HepG2 (cell line): ENCODE results near the gene BCAS3. TPM values are rescaled to one million over a fixed set of nuclear protein-coding genes. Genes with fewer than 3 reads are reported as not detected.

Source experiments
- ATAD3A ChIP-seq: sonication (generic); formaldehyde crosslinking; IDR thresholded peaks from 2 replicates; pipeline ENCODE4 v1.4.0; 2020; ENCODE audit warnings: missing genetic modification reagents
- BCL3 ChIP-seq: sonication (generic); formaldehyde crosslinking; IDR thresholded peaks from 2 replicates; pipeline ENCODE4 v1.5.1; 2020; ENCODE audit warnings: mild to moderate bottlenecking, missing genetic modification reagents, moderate library complexity
- GATA4 ChIP-seq: sonication (generic); IDR thresholded peaks from 2 replicates; pipeline ENCODE4 v1.6.1; 2016; ENCODE audit warnings: antibody characterized with exemption, low read depth, borderline replicate concordance
- MED1 ChIP-seq: sonication (generic); formaldehyde crosslinking; IDR thresholded peaks from 2 replicates; pipeline ENCODE4 v1.4.0; 2020; ENCODE audit warnings: missing genetic modification reagents
- MLXIP ChIP-seq: sonication (generic); formaldehyde crosslinking; IDR thresholded peaks from 2 replicates; pipeline ENCODE4 v1.9.0; 2021; ENCODE audit warnings: missing genetic modification reagents, borderline replicate concordance
- NFYC ChIP-seq: IDR thresholded peaks from 2 replicates; pipeline ENCODE4 v1.6.1; 2016; ENCODE audit warnings: missing genetic modification reagents, missing compliant biosample characterization
- NR0B2 ChIP-seq: sonication (generic); formaldehyde crosslinking; IDR thresholded peaks from 2 replicates; pipeline ENCODE4 v1.4.0; 2020; ENCODE audit warnings: mild to moderate bottlenecking, missing genetic modification reagents
- ZNF205 ChIP-seq: IDR thresholded peaks from 2 replicates; pipeline ENCODE4 v1.6.1; 2018; ENCODE audit warnings: missing biosample characterization, missing genetic modification reagents
- ZNF224 ChIP-seq: sonication (generic); formaldehyde crosslinking; IDR thresholded peaks from 2 replicates; pipeline ENCODE4 v1.5.0; 2020; ENCODE audit warnings: mild to moderate bottlenecking, missing genetic modification reagents
- ZNF260 ChIP-seq: sonication (generic); formaldehyde crosslinking; IDR thresholded peaks from 2 replicates; pipeline ENCODE4 v1.4.0; 2020; ENCODE audit warnings: missing genetic modification reagents, low read depth, mild to moderate bottlenecking, borderline replicate concordance
- ZNF33A ChIP-seq: sonication (generic); formaldehyde crosslinking; IDR thresholded peaks from 2 replicates; pipeline ENCODE4 v1.5.1; 2020; ENCODE audit warnings: missing genetic modification reagents, mild to moderate bottlenecking, moderate library complexity, borderline replicate concordance
- ZNF354B ChIP-seq: sonication (generic); formaldehyde crosslinking; IDR thresholded peaks from 2 replicates; pipeline ENCODE4 v1.8.0; 2022; ENCODE audit warnings: mild to moderate bottlenecking, missing genetic modification reagents
- ZNF431 ChIP-seq: sonication (generic); formaldehyde crosslinking; IDR thresholded peaks from 2 replicates; pipeline ENCODE4 v1.9.0; 2022; ENCODE audit warnings: missing genetic modification reagents, low read depth, mild to moderate bottlenecking, borderline replicate concordance
- ZNF468 ChIP-seq: sonication (generic); formaldehyde crosslinking; IDR thresholded peaks from 2 replicates; pipeline ENCODE4 v1.8.0; 2022; ENCODE audit warnings: mild to moderate bottlenecking, moderate library complexity, missing genetic modification reagents
- ZNF558 ChIP-seq: sonication (generic); formaldehyde crosslinking; IDR thresholded peaks from 2 replicates; pipeline ENCODE4 v1.9.0; 2022; ENCODE audit warnings: mild to moderate bottlenecking, missing genetic modification reagents, borderline replicate concordance
- ZNF562 ChIP-seq: sonication (generic); formaldehyde crosslinking; IDR thresholded peaks from 2 replicates; pipeline ENCODE4 v1.8.0; 2022; ENCODE audit warnings: missing genetic modification reagents, borderline replicate concordance
- ZNF580 ChIP-seq: IDR thresholded peaks from 2 replicates; pipeline ENCODE4 v1.6.1; 2016; ENCODE audit warnings: low read depth, borderline replicate concordance
- ZNF616 ChIP-seq: sonication (generic); formaldehyde crosslinking; IDR thresholded peaks from 2 replicates; pipeline ENCODE4 v1.5.0; 2020; ENCODE audit warnings: low read depth, mild to moderate bottlenecking, missing genetic modification reagents
- ZNF800 ChIP-seq: sonication (generic); formaldehyde crosslinking; IDR thresholded peaks from 2 replicates; pipeline ENCODE4 v1.4.0; 2020; ENCODE audit warnings: missing genetic modification reagents
- ZNF891 ChIP-seq: sonication (generic); formaldehyde crosslinking; IDR thresholded peaks from 2 replicates; pipeline ENCODE4 v1.5.0; 2020; ENCODE audit warnings: mild to moderate bottlenecking, missing genetic modification reagents
- ZSCAN21 ChIP-seq: sonication (generic); formaldehyde crosslinking; IDR thresholded peaks from 2 replicates; pipeline ENCODE4 v1.8.0; 2022; ENCODE audit warnings: mild to moderate bottlenecking, missing genetic modification reagents, moderate library complexity, borderline replicate concordance
- polyA plus RNA-seq, 8 experiments: library from polyadenylated mRNA; depleted of rRNA in 3 of 8; stranded (reverse) in 7 of 8; unstranded in 1 of 8; fragments of >200 nt; fragmentation: Illumina TruSeq in 4 of 8; extraction: Trizol in 4 of 8; gene quantifications; 2 replicates each; pipeline versions ENCODE4 v1.2.1 to v1.2.3, GENCODE V29; 2011 to 2016; ENCODE audit warnings: low read depth in 4 of 8, missing spikeins in 1 of 8, mixed read lengths in 1 of 8; ENCODE audit not compliant: insufficient read depth in 1 of 8
- total RNA-seq, 5 experiments: library from RNA; depleted of rRNA; stranded (reverse); fragments of >200 nt; fragmentation: Illumina TruSeq; extraction: Trizol; gene quantifications; 2 replicates each; pipeline ENCODE4 v1.2.3, GENCODE V29; 2016; ENCODE audit warnings: low read depth in 1 of 5

BCAS3 gene
- total and polyA plus RNA-seq, 2 of the 13 experiments (the other 11 are each of a cell fraction or from before 2014, with no cell fraction given) = 10.7 to 11.2 TPM

- TF ChIP-seq ZNF800 (CRISPR knock-in tag) (no peak), MLXIP (CRISPR knock-in tag) (no peak), MED1 (CRISPR knock-in tag) (0 out of 2 replicates have a peak, but pooled peaks have one; percentile 7), ZSCAN21 (CRISPR knock-in tag) (no peak), ZNF431 (CRISPR knock-in tag) (no peak), ZNF580 (peak; percentile 24; the same call in 1 of the 2 replicates), ZNF224 (CRISPR knock-in tag) (peak; percentile 47; the same call in 1 of the 2 replicates), ZNF33A (no peak), ZNF260 (no peak), GATA4 (no peak), ZNF891 (no peak), ZNF616 (CRISPR knock-in tag) (no peak), ZNF562 (no peak), NFYC (CRISPR knock-in tag) (no peak), ZNF354B (CRISPR knock-in tag) (no peak), NR0B2 (CRISPR knock-in tag) (no peak), ZNF558 (no peak), BCL3 (CRISPR knock-in tag) (0 out of 2 replicates have a peak, but pooled peaks have one; percentile 74), ZNF468 (CRISPR knock-in tag) (no peak), ATAD3A (CRISPR knock-in tag) (no peak), ZNF205 (CRISPR knock-in tag) (no peak)
Observed at GRCh38 chr17:61394630-61395408, 717.2 kb downstream of the BCAS3 start (continued).
